SK-N-SH treated with all-trans-retinoic acid at 6 μM for 48 hours (cell line): ENCODE measurements around the gene MPP2.
"Not testable (repeated sequence)": the region's sequence is repeated elsewhere in the genome, so short reads cannot be mapped to it uniquely, and the experiment has no call there.

ENCODE experiments used
- ATAC-seq: fragments of 200-7000 bp; cut with Tn5 transposase; 3 replicates; pipeline ENCODE4 v1.9.1; 2020; ENCODE audit warnings: mild to moderate bottlenecking, moderate library complexity
- ARNTL ChIP-seq: fragments of 450-650 bp; formaldehyde crosslinking; IDR thresholded peaks from 2 replicates; pipeline ENCODE4 v1.5.0; 2020; ENCODE audit warnings: low read depth, mild to moderate bottlenecking, moderate library complexity, borderline replicate concordance
- BACH2 ChIP-seq: fragments of 250-450 bp; sonication (Bioruptor Pico); IDR thresholded peaks from 2 replicates; pipeline ENCODE4 v1.9.0; 2021; ENCODE audit warnings: mild to moderate bottlenecking, borderline replicate concordance
- CSDC2 ChIP-seq: fragments of 250-450 bp; sonication (Bioruptor Pico); IDR thresholded peaks from 2 replicates; pipeline ENCODE4 v1.5.0; 2020; ENCODE audit warnings: mild to moderate bottlenecking, moderate library complexity
- ESRRG ChIP-seq: fragments of 250-450 bp; sonication (Bioruptor Pico); IDR thresholded peaks from 2 replicates; pipeline ENCODE4 v1.6.1; 2021; ENCODE audit warnings: mild to moderate bottlenecking
- GLIS3 ChIP-seq: fragments of 250-450 bp; sonication (Bioruptor Pico); IDR thresholded peaks from 2 replicates; pipeline ENCODE4 v1.5.0; 2020; ENCODE audit warnings: mild to moderate bottlenecking, moderate library complexity
- ISL1 ChIP-seq: fragments of 250-450 bp; sonication (Bioruptor Pico); IDR thresholded peaks from 2 replicates; pipeline ENCODE4 v2.1.2; 2022; ENCODE audit warnings: mild to moderate bottlenecking, moderate library complexity
- OSR1 ChIP-seq: fragments of 250-450 bp; sonication (Bioruptor Pico); IDR thresholded peaks from 2 replicates; pipeline ENCODE4 v1.8.0; 2022; ENCODE audit warnings: moderate library complexity, mild to moderate bottlenecking, inconsistent platforms
- RARB ChIP-seq: fragments of 250-450 bp; sonication (Bioruptor Pico); IDR thresholded peaks from 2 replicates; pipeline ENCODE4 v1.8.0; 2021; ENCODE audit warnings: mild to moderate bottlenecking, moderate library complexity
- SNAI2 ChIP-seq: fragments of 250-450 bp; sonication (Bioruptor Pico); IDR thresholded peaks from 2 replicates; pipeline ENCODE4 v1.5.0; 2020; ENCODE audit warnings: mild to moderate bottlenecking, moderate library complexity
- TCF4 ChIP-seq: fragments of 250-450 bp; sonication (Bioruptor Pico); IDR thresholded peaks from 2 replicates; pipeline ENCODE4 v1.8.0; 2021; ENCODE audit warnings: mild to moderate bottlenecking, moderate library complexity, borderline replicate concordance
- ZC3H10 ChIP-seq: fragments of 250-450 bp; sonication (Bioruptor Pico); IDR thresholded peaks from 2 replicates; pipeline ENCODE4 v1.5.1; 2021; ENCODE audit warnings: mild to moderate bottlenecking, moderate library complexity
- ZFP30 ChIP-seq: fragments of 450-650 bp; formaldehyde crosslinking; IDR thresholded peaks from 2 replicates; pipeline ENCODE4 v1.5.0; 2022; ENCODE audit warnings: mild to moderate bottlenecking, moderate library complexity
- ZNF70 ChIP-seq: fragments of 450-650 bp; formaldehyde crosslinking; IDR thresholded peaks from 2 replicates; pipeline ENCODE4 v1.5.0; 2020; ENCODE audit warnings: mild to moderate bottlenecking, moderate library complexity
- ZNF8 ChIP-seq: fragments of 450-650 bp; formaldehyde crosslinking; IDR thresholded peaks from 2 replicates; pipeline ENCODE4 v1.5.0; 2020; ENCODE audit warnings: mild to moderate bottlenecking, moderate library complexity
- TF ChIP-seq, protein P1 (sequence below): fragments of 250-450 bp; sonication (Bioruptor Pico); IDR thresholded peaks from 2 replicates; pipeline ENCODE4 v1.8.0; 2021; ENCODE audit warnings: low read depth, mild to moderate bottlenecking, moderate library complexity, borderline replicate concordance
- TF ChIP-seq, protein P2 (sequence below): fragments of 250-450 bp; sonication (Bioruptor Pico); IDR thresholded peaks from 2 replicates; pipeline ENCODE4 v1.5.0; 2020; ENCODE audit warnings: mild to moderate bottlenecking, moderate library complexity
- TF ChIP-seq, protein P3 (sequence below): fragments of 250-450 bp; sonication (Bioruptor Pico); IDR thresholded peaks from 2 replicates; pipeline ENCODE4 v1.5.1; 2020; ENCODE audit warnings: low read depth, mild to moderate bottlenecking, moderate library complexity
- TF ChIP-seq, protein P4 (sequence below): fragments of 250-450 bp; sonication (Bioruptor Pico); IDR thresholded peaks from 2 replicates; pipeline ENCODE4 v1.5.1; 2021; ENCODE audit warnings: mild to moderate bottlenecking, moderate library complexity
- TF ChIP-seq, protein P5 (sequence below): fragments of 250-450 bp; sonication (Bioruptor Pico); IDR thresholded peaks from 2 replicates; pipeline ENCODE4 v1.8.0; 2020; ENCODE audit warnings: mild to moderate bottlenecking, moderate library complexity, borderline replicate concordance

Gene MPP2

DNA sequence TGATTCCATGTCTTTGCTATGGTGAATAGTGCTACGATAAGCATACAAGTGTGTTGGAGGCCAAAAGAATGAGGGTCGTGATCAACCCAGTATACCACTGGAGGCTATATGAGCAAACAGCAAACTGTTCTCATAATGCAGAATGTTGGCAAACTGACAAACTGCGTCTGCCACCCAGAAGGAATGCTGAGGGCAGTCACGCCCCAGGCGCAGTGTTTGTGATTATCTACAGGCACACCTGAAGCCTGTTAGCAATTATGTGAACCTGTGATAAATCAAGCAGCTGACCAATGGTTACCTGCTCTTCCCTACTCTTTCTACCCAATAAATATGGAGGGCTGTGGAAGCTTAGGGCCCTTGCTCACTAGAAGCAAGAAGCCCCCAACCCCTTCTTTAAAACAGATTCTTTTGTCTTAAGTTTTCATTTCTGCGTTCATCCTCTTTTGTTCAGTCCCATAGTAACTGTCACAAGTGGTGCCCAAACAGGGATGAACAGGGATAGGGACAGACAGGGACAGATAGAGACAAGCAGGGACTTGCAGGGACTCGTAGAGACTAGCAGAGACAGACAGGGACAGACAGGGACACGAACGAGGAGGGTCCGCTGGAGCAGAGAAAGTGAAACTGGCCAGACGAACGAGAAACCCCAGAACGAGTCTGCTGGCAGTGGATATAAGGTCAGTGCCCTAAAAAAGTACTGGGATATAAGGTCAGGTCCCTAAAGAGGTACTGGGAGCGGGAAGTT, 35.2 kb downstream of the MPP2 start (continued):
- TF ChIP-seq, protein P1, sequence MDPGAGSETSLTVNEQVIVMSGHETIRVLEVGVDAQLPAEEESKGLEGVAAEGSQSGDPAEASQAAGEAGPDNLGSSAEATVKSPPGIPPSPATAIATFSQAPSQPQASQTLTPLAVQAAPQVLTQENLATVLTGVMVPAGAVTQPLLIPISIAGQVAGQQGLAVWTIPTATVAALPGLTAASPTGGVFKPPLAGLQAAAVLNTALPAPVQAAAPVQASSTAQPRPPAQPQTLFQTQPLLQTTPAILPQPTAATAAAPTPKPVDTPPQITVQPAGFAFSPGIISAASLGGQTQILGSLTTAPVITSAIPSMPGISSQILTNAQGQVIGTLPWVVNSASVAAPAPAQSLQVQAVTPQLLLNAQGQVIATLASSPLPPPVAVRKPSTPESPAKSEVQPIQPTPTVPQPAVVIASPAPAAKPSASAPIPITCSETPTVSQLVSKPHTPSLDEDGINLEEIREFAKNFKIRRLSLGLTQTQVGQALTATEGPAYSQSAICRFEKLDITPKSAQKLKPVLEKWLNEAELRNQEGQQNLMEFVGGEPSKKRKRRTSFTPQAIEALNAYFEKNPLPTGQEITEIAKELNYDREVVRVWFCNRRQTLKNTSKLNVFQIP (CRISPR knock-in tag) = no peak
- TF ChIP-seq, all 23 proteins: peak for 0

DNA sequence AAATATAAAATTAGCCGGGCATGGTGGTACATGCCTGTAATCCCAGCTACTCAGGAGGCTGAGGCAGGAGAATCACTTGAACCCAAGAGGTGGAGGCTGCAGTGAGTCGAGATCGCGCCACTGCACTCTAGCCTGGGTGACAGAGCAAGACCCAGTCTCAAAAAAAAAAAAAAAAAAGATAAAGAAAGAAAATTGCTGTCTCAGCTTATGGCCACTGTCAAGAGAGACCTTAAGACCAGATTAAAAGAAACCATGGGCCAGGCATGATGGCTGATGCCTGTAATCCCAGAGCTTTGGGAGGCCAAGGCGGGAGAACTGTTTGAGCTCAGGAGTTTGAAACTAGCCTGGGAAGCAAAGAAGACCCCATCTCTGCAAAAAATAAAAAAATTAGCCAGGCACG, 38.3 kb downstream of the MPP2 start:
- not testable (repeated sequence) for ATAC-seq

DNA sequence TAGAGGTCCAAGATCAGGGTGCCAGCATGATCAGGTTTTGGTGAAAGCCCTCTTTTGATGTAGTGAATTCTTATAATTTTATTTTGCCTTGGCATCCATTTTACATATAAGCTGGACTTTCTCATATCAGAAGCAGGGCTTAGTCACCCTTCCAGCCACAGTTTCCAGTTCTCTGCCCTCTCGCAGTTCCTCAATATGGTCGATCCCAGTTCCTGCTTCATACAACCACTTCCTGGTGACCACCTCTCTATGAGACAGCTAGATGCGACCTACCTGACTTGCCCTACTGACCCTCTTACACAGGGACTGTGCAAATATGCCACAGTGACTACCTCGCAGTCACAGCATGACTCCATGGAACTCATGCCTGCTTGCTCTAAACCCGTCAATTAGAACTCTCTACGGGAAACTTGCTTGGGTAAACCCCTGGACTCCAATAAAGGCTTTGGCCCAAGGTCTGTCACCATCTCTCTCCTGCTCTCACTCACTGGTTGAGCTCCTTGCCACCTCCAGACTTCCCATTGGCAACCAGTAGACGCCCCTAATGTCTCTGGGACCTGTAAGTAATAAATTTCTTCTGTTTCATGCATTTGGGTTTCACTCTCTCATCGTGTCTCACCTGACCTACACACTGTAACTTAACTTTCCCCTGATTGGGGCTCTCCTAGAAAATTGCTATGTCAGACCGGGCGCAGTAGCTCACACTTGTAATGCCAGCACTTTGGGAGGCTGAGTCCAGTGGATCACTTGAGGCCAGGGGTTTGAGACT, 38.9 kb downstream of the MPP2 start:
- ATAC-seq = no peak
- no peak for TF ChIP-seq CSDC2 (CRISPR knock-in tag)
- TF ChIP-seq, protein P2, sequence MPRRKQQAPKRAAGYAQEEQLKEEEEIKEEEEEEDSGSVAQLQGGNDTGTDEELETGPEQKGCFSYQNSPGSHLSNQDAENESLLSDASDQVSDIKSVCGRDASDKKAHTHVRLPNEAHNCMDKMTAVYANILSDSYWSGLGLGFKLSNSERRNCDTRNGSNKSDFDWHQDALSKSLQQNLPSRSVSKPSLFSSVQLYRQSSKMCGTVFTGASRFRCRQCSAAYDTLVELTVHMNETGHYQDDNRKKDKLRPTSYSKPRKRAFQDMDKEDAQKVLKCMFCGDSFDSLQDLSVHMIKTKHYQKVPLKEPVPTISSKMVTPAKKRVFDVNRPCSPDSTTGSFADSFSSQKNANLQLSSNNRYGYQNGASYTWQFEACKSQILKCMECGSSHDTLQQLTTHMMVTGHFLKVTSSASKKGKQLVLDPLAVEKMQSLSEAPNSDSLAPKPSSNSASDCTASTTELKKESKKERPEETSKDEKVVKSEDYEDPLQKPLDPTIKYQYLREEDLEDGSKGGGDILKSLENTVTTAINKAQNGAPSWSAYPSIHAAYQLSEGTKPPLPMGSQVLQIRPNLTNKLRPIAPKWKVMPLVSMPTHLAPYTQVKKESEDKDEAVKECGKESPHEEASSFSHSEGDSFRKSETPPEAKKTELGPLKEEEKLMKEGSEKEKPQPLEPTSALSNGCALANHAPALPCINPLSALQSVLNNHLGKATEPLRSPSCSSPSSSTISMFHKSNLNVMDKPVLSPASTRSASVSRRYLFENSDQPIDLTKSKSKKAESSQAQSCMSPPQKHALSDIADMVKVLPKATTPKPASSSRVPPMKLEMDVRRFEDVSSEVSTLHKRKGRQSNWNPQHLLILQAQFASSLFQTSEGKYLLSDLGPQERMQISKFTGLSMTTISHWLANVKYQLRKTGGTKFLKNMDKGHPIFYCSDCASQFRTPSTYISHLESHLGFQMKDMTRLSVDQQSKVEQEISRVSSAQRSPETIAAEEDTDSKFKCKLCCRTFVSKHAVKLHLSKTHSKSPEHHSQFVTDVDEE (CRISPR knock-in tag) = no peak
- TF ChIP-seq ZNF8 (CRISPR knock-in tag) = no peak
- TF ChIP-seq, protein P3, sequence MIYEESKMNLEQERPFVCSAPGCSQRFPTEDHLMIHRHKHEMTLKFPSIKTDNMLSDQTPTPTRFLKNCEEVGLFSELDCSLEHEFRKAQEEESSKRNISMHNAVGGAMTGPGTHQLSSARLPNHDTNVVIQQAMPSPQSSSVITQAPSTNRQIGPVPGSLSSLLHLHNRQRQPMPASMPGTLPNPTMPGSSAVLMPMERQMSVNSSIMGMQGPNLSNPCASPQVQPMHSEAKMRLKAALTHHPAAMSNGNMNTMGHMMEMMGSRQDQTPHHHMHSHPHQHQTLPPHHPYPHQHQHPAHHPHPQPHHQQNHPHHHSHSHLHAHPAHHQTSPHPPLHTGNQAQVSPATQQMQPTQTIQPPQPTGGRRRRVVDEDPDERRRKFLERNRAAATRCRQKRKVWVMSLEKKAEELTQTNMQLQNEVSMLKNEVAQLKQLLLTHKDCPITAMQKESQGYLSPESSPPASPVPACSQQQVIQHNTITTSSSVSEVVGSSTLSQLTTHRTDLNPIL (CRISPR knock-in tag) = no peak
- no peak for TF ChIP-seq GLIS3
- TF ChIP-seq OSR1 (CRISPR knock-in tag) = no peak
- TF ChIP-seq, protein P4, sequence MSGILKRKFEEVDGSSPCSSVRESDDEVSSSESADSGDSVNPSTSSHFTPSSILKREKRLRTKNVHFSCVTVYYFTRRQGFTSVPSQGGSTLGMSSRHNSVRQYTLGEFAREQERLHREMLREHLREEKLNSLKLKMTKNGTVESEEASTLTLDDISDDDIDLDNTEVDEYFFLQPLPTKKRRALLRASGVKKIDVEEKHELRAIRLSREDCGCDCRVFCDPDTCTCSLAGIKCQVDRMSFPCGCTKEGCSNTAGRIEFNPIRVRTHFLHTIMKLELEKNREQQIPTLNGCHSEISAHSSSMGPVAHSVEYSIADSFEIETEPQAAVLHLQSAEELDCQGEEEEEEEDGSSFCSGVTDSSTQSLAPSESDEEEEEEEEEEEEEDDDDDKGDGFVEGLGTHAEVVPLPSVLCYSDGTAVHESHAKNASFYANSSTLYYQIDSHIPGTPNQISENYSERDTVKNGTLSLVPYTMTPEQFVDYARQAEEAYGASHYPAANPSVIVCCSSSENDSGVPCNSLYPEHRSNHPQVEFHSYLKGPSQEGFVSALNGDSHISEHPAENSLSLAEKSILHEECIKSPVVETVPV (CRISPR knock-in tag) = no peak
- no peak for TF ChIP-seq ISL1 (CRISPR knock-in tag)
- TF ChIP-seq, protein P5, sequence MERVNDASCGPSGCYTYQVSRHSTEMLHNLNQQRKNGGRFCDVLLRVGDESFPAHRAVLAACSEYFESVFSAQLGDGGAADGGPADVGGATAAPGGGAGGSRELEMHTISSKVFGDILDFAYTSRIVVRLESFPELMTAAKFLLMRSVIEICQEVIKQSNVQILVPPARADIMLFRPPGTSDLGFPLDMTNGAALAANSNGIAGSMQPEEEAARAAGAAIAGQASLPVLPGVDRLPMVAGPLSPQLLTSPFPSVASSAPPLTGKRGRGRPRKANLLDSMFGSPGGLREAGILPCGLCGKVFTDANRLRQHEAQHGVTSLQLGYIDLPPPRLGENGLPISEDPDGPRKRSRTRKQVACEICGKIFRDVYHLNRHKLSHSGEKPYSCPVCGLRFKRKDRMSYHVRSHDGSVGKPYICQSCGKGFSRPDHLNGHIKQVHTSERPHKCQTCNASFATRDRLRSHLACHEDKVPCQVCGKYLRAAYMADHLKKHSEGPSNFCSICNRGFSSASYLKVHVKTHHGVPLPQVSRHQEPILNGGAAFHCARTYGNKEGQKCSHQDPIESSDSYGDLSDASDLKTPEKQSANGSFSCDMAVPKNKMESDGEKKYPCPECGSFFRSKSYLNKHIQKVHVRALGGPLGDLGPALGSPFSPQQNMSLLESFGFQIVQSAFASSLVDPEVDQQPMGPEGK (CRISPR knock-in tag) = no peak

DNA sequence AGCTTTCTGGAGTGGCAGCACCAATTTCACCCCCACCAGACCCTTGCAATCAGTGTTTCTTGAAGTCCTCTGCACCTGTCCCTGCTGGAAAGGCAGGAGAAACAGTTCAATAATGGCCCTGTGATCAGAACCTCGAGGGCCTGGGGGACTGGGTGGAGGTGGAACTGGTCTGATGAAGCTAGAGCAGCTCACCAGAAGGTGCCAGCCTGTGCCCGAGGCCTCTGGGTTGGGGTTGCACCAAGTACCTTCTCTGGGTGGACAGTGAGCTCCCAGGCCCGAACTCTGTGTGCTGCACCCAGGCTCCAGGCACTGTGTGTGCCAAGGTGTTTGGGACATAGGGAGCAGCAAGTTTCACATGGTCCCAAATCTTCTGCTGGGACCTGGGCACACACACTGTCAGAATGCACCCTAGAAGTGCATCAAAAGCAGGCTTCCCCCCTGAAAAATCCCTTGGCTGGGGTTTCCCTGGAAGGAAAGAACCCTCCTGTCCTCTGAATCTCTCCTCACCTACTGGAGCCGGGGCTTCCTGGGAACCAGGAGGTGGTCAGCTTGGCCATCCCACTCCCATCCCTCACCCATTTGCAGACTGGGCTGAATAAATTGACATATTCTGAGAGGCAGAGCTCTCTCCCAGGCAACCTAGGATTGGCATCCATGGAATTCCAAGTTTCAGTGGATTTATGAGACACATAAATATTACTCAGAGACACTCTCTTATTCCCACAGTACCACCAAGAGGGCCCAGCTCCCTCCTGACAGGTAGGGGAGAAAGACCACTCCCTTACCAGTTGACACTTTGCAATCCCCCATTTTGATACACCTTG, 43.0 kb downstream of the MPP2 start:
- no peak; the same call in 1 of the 3 replicates for ATAC-seq
- no peak for TF ChIP-seq ZC3H10 (CRISPR knock-in tag)
- TF ChIP-seq BACH2 (CRISPR knock-in tag) = no peak
- no peak for TF ChIP-seq ARNTL (CRISPR knock-in tag)
- TF ChIP-seq SNAI2 (CRISPR knock-in tag) = no peak
- no peak for TF ChIP-seq TCF4
- no peak for TF ChIP-seq ZFP30 (CRISPR knock-in tag)
- TF ChIP-seq, protein P4 (CRISPR knock-in tag) = no peak
- no peak for TF ChIP-seq ZNF70 (CRISPR knock-in tag)
- TF ChIP-seq OSR1 (CRISPR knock-in tag) = no peak
- TF ChIP-seq ESRRG (CRISPR knock-in tag) = no peak
- TF ChIP-seq RARB = no peak
- TF ChIP-seq, protein P5 (CRISPR knock-in tag) = no peak
